ENCODE results near the gene ATE1. TPM values are rescaled to one million over a fixed set of nuclear protein-coding genes. Genes with fewer than 3 reads are reported as not detected.

Gene ATE1
- total RNA-seq, 1 experiment from 2014 or later: 39.2 TPM

- no peak for TF ChIP-seq SRF (IDR thresholded peaks at IDR 0.05; ENCODE audit: low read depth)
- TF ChIP-seq ZBTB33 (IDR thresholded peaks at IDR 0.05; ENCODE audit: extremely low read depth, insufficient replicate concordance, low read length): no peak
- TF ChIP-seq ZFX (IDR thresholded peaks at IDR 0.05): no peak
- TF ChIP-seq EZH2phosphoT487 (IDR thresholded peaks at IDR 0.05; ENCODE audit: borderline replicate concordance): no peak
Measured at GRCh38 chr10:121735263-121735662, 192.6 kb downstream of the ATE1 start (continued).

GRCh38 chr10:121734589-121735045, 193.2 kb downstream of the ATE1 start:
- no peaks in the 10 kb centered on the region for H3K9me2 ChIP-seq (ENCODE audit: insufficient read depth)
- ChIA-PET POLR2A (no interaction called here), RAD21 (ENCODE audit: low non-redundant PET in 1 of 2, low total read pairs in 2 of 2, uncharacterized antibody in 2 of 2, unreplicated experiment in 2 of 2) (no interaction called here), CTCF (interaction anchor here (0.8 kb wide), 2 partner anchors 12 to 786 kb away, joined by 3 to 4 read pairs; no protein-coding TSS in a partner anchor)
- intact Hi-C loops (cut with micrococcal nuclease): loop anchor here (1.0 to 5.0 kb wide), 5 partner anchors 566 to 791 kb away; no protein-coding TSS in a partner anchor
- TF ChIP-seq CTCF (IDR thresholded peaks at IDR 0.05 in 2 of 3, conservative IDR thresholded peaks at IDR 0.05 in 1 of 3; ENCODE audit: borderline replicate concordance in 1 of 3, insufficient read depth in 1 of 3, low read depth in 2 of 3, low read length in 2 of 3) (peak; percentile 85 to 90 (median 89)), ZBTB33 (IDR thresholded peaks at IDR 0.05; ENCODE audit: extremely low read depth, insufficient replicate concordance, low read length) (no peak), POLR2A (IDR thresholded peaks at IDR 0.05; ENCODE audit: borderline replicate concordance, extremely low read depth, insufficient read depth, insufficient read length) (no peak), RAD21 (IDR thresholded peaks at IDR 0.05; ENCODE audit: low read depth) (peak; percentile 78)
- no peaks in the 10 kb centered on the region for H3K27me3 ChIP-seq (ENCODE audit: insufficient read depth, low read length)
- H3K4me3 ChIP-seq (replicated peaks in 1 of 2; ENCODE audit: low read depth in 1 of 2, low read length in 2 of 2): no peak overlapping the region
- ATAC-seq (peak; percentile 64), DNase-seq (ENCODE audit: low read depth, low spot score) (peak; percentile 19)
- H3K9ac ChIP-seq (ENCODE audit: low read length): no peak overlapping the region
- H4K20me1 ChIP-seq (ENCODE audit: insufficient read depth): no peaks in the 10 kb centered on the region
- H3K4me1 ChIP-seq (ENCODE audit: control insufficient read depth in 1 of 2, insufficient read depth in 2 of 2, low read length in 2 of 2): no peaks in the 10 kb centered on the region
- no peak overlapping the region for H3K27ac ChIP-seq (ENCODE audit: low read depth, low read length)
- H3K4me2 ChIP-seq (ENCODE audit: low read length): no peak overlapping the region
- no peak overlapping the region for H2AFZ ChIP-seq (ENCODE audit: low read depth, low read length, poor library complexity, severe bottlenecking)
- H3K36me3 ChIP-seq (ENCODE audit: control insufficient read depth in 1 of 2, insufficient read depth in 2 of 2, low read length in 2 of 2): no peaks in the 10 kb centered on the region
- H3K9me3 ChIP-seq (ENCODE audit: control insufficient read depth in 1 of 2, insufficient read depth in 1 of 2, low read depth in 1 of 2, low read length in 2 of 2): no peaks in the 10 kb centered on the region
- H3K79me2 ChIP-seq (ENCODE audit: insufficient read depth, low read length): no peaks in the 10 kb centered on the region
- BruUV-seq (replicated peaks): no TSS peak

All from HCT116 (cell line).